Measurements from ENCODE around the gene CT45A6. TPM values are rescaled to one million over a fixed set of nuclear protein-coding genes. Genes with fewer than 3 reads are reported as not detected.
"Not testable (repeated sequence)": the region's sequence is repeated elsewhere in the genome, so short reads cannot be mapped to it uniquely, and the experiment has no call there.

The CT45A6 gene
- total RNA-seq (2021; ENCODE audit: unreplicated experiment) (not detected), Bru-seq, nascent RNA (not detected), BruChase-seq, experiment 1, labeled RNA remaining after a 6-hour chase (not detected), BruChase-seq, experiment 2, labeled RNA remaining after a 2-hour chase (not detected)
- not detected in 2 replicates for polyA plus RNA-seq (2012)
- long read RNA-seq: 0 reads

- H3K9me2 ChIP-seq (ENCODE audit: insufficient read depth); intact Hi-C loops (cut with micrococcal nuclease): not testable (repeated sequence)
These were observed at the start of gene CT45A6 for GRCh38 chrX:135802687-135803086. Gene CT45A6, minus strand, starts transcription at chrX:135802787. Its CDS starts 3,794 bp downstream, at chrX:135798993.

GRCh38 chrX:135837180-135837579, 34.6 kb upstream of the CT45A6 start, which contains the start of gene CT45A7:
Gene CT45A7, minus strand, starts transcription at chrX:135837280. Its CDS starts 3,747 bp downstream, at chrX:135833533.
- H2AFZ ChIP-seq (ENCODE audit: low read depth, low read length, poor library complexity, severe bottlenecking); H3K4me3 ChIP-seq (replicated peaks in 1 of 2; ENCODE audit: low read depth in 1 of 2, low read length in 2 of 2); RAD21 ChIA-PET (ENCODE audit: low non-redundant PET in 1 of 2, low total read pairs in 2 of 2, uncharacterized antibody in 2 of 2, unreplicated experiment in 2 of 2); H3K79me2 ChIP-seq (ENCODE audit: insufficient read depth, low read length); BruUV-seq (replicated peaks); H3K27me3 ChIP-seq (ENCODE audit: insufficient read depth, low read length); H4K20me1 ChIP-seq (ENCODE audit: insufficient read depth); H3K9ac ChIP-seq (ENCODE audit: low read length); H3K4me1 ChIP-seq (ENCODE audit: control insufficient read depth in 1 of 2, insufficient read depth in 2 of 2, low read length in 2 of 2); H3K36me3 ChIP-seq (ENCODE audit: control insufficient read depth in 1 of 2, insufficient read depth in 2 of 2, low read length in 2 of 2); intact Hi-C loops (cut with micrococcal nuclease); ATAC-seq; DNase-seq (ENCODE audit: low read depth, low spot score); H3K9me3 ChIP-seq (ENCODE audit: control insufficient read depth in 1 of 2, insufficient read depth in 1 of 2, low read depth in 1 of 2, low read length in 2 of 2); CTCF ChIA-PET; H3K9me2 ChIP-seq (ENCODE audit: insufficient read depth); H3K27ac ChIP-seq (ENCODE audit: low read depth, low read length); H3K4me2 ChIP-seq (ENCODE audit: low read length); POLR2A ChIA-PET: not testable (repeated sequence)

More at GRCh38 chrX:135802687-135803086, at the start of gene CT45A6:
- H3K4me1 ChIP-seq (ENCODE audit: control insufficient read depth in 1 of 2, insufficient read depth in 2 of 2, low read length in 2 of 2); H3K27ac ChIP-seq (ENCODE audit: low read depth, low read length); H3K27me3 ChIP-seq (ENCODE audit: insufficient read depth, low read length); CTCF ChIA-PET; H3K9ac ChIP-seq (ENCODE audit: low read length); POLR2A ChIA-PET; H3K79me2 ChIP-seq (ENCODE audit: insufficient read depth, low read length); BruUV-seq (replicated peaks); H3K4me2 ChIP-seq (ENCODE audit: low read length); H2AFZ ChIP-seq (ENCODE audit: low read depth, low read length, poor library complexity, severe bottlenecking); ATAC-seq; H3K36me3 ChIP-seq (ENCODE audit: control insufficient read depth in 1 of 2, insufficient read depth in 2 of 2, low read length in 2 of 2); H4K20me1 ChIP-seq (ENCODE audit: insufficient read depth); RAD21 ChIA-PET (ENCODE audit: low non-redundant PET in 1 of 2, low total read pairs in 2 of 2, uncharacterized antibody in 2 of 2, unreplicated experiment in 2 of 2); DNase-seq (ENCODE audit: low read depth, low spot score); H3K9me3 ChIP-seq (ENCODE audit: control insufficient read depth in 1 of 2, insufficient read depth in 1 of 2, low read depth in 1 of 2, low read length in 2 of 2); H3K4me3 ChIP-seq (replicated peaks in 1 of 2; ENCODE audit: low read depth in 1 of 2, low read length in 2 of 2): not testable (repeated sequence)

- RAD21 ChIA-PET (ENCODE audit: low non-redundant PET in 1 of 2, low total read pairs in 2 of 2, uncharacterized antibody in 2 of 2, unreplicated experiment in 2 of 2); H3K4me2 ChIP-seq (ENCODE audit: low read length); BruUV-seq (replicated peaks); POLR2A ChIA-PET; H3K27ac ChIP-seq (ENCODE audit: low read depth, low read length); ATAC-seq; H3K27me3 ChIP-seq (ENCODE audit: insufficient read depth, low read length); H3K9me3 ChIP-seq (ENCODE audit: control insufficient read depth in 1 of 2, insufficient read depth in 1 of 2, low read depth in 1 of 2, low read length in 2 of 2); H2AFZ ChIP-seq (ENCODE audit: low read depth, low read length, poor library complexity, severe bottlenecking); DNase-seq (ENCODE audit: low read depth, low spot score); CTCF ChIA-PET; H3K4me3 ChIP-seq (replicated peaks in 1 of 2; ENCODE audit: low read depth in 1 of 2, low read length in 2 of 2); H3K4me1 ChIP-seq (ENCODE audit: control insufficient read depth in 1 of 2, insufficient read depth in 2 of 2, low read length in 2 of 2); H3K9me2 ChIP-seq (ENCODE audit: insufficient read depth); H3K9ac ChIP-seq (ENCODE audit: low read length); intact Hi-C loops (cut with micrococcal nuclease); H4K20me1 ChIP-seq (ENCODE audit: insufficient read depth); H3K79me2 ChIP-seq (ENCODE audit: insufficient read depth, low read length); H3K36me3 ChIP-seq (ENCODE audit: control insufficient read depth in 1 of 2, insufficient read depth in 2 of 2, low read length in 2 of 2): not testable (repeated sequence)
These were observed 17.3 kb upstream of the CT45A6 start, which contains the start of gene CT45A2 for GRCh38 chrX:135819912-135820311. Gene CT45A2, minus strand, starts transcription at chrX:135820012. Its CDS starts 3,747 bp downstream, at chrX:135816265.

- ATAC-seq; H3K9me2 ChIP-seq (ENCODE audit: insufficient read depth); DNase-seq (ENCODE audit: low read depth, low spot score); H3K79me2 ChIP-seq (ENCODE audit: insufficient read depth, low read length); H3K27me3 ChIP-seq (ENCODE audit: insufficient read depth, low read length); H4K20me1 ChIP-seq (ENCODE audit: insufficient read depth); H3K36me3 ChIP-seq (ENCODE audit: control insufficient read depth in 1 of 2, insufficient read depth in 2 of 2, low read length in 2 of 2); BruUV-seq (replicated peaks); H2AFZ ChIP-seq (ENCODE audit: low read depth, low read length, poor library complexity, severe bottlenecking); H3K9ac ChIP-seq (ENCODE audit: low read length); POLR2A ChIA-PET; RAD21 ChIA-PET (ENCODE audit: low non-redundant PET in 1 of 2, low total read pairs in 2 of 2, uncharacterized antibody in 2 of 2, unreplicated experiment in 2 of 2); H3K27ac ChIP-seq (ENCODE audit: low read depth, low read length); intact Hi-C loops (cut with micrococcal nuclease); H3K4me3 ChIP-seq (replicated peaks in 1 of 2; ENCODE audit: low read depth in 1 of 2, low read length in 2 of 2); H3K9me3 ChIP-seq (ENCODE audit: control insufficient read depth in 1 of 2, insufficient read depth in 1 of 2, low read depth in 1 of 2, low read length in 2 of 2); H3K4me2 ChIP-seq (ENCODE audit: low read length); CTCF ChIA-PET; H3K4me1 ChIP-seq (ENCODE audit: control insufficient read depth in 1 of 2, insufficient read depth in 2 of 2, low read length in 2 of 2): not testable (repeated sequence)
These were observed 17.2 kb downstream of the CT45A6 start, which contains the start of gene CT45A5 for GRCh38 chrX:135785403-135785802. Gene CT45A5, minus strand, starts transcription at chrX:135785503. Its CDS starts 3,774 bp downstream, at chrX:135781729.

All from HCT116 (cell line).